Measurements from ENCODE around the gene RIC8B.

The RIC8B gene

DNA sequence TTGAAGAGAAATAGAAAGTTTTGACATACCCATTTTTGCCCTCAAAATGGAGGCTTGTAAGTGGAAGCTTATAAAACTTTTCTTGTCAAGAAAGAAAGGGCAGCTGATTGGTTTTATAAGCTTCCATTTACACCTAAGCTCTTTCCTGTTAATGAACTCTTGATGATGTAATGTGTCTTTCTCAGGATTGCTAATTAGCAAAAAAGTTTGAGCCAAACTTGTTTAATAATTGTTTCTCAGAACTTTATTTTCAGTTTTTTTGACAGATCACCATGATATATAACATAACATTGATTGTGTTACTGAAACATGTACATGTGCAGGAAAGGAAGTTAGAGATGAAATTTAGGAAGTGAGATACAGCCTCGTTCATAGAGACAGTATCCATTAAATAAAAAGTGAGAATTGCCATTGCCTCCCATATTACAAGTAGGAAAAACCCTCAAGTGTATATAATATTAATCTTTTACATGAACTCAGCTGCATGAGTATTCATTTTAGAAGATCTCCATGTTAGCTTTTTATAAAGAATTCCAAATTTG lies 26.8 kb downstream of the RIC8B start:
- H3K4me3 ChIP-seq (ENCODE audit: insufficient read depth, low read depth, low read length) = no peak overlapping the region
- H3K9me3 ChIP-seq (ENCODE audit: control insufficient read depth, low read length) = no peaks in the 10 kb centered on the region
- no peaks in the 10 kb centered on the region for H3K4me1 ChIP-seq (ENCODE audit: control insufficient read depth, insufficient read depth, low read length)
- peaks cover 6% of the 10 kb centered on the region for H3K36me3 ChIP-seq (ENCODE audit: control insufficient read depth, insufficient read depth, low read length)
- H3K27me3 ChIP-seq (ENCODE audit: control insufficient read depth, insufficient read depth, low read length, poor library complexity, severe bottlenecking) = no peaks in the 10 kb centered on the region
- no peak overlapping the region for H3K27ac ChIP-seq (ENCODE audit: insufficient read depth, low read depth, low read length, poor library complexity, severe bottlenecking)
- WGBS, 2 experiments = no CpG with 5 or more reads among the region's 1 CpG

DNA sequence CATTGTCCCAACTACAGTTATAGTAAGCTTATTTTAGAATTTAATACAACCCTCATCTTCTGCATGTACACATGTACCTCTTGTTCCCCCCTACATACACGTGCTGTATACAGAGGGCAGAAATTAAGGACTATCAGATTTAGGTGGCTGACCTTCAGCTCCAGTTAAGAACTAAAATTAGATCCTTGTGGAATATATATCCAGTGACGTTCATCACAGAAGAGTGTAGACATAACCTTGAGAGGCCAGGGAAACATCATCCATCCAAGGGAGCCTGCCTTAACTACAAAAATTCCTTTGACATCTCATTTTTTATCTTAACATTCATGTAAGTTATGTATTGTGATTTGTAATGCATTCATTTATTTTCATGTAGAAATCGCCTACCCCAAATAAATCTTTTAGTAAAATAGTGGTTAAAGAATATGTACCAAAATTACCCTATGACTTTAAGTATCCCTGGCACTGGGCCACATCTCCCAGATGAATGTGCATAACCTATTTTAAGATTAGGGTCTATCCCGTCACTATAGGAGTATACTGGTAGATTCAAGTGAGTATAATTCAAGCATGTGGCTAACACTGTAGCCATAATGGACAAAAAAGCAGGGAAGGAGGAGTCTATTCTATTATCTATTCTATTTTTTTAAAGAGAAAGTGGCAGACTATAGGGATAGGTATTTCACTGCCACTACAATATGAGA lies 27.5 kb downstream of the RIC8B start:
- no peak overlapping the region for H3K4me3 ChIP-seq (ENCODE audit: insufficient read depth, low read depth, low read length)
- H3K27me3 ChIP-seq (ENCODE audit: control insufficient read depth, insufficient read depth, low read length, poor library complexity, severe bottlenecking) = no peaks in the 10 kb centered on the region
- no peaks in the 10 kb centered on the region for H3K9me3 ChIP-seq (ENCODE audit: control insufficient read depth, low read length)
- no peak overlapping the region for H3K27ac ChIP-seq (ENCODE audit: insufficient read depth, low read depth, low read length, poor library complexity, severe bottlenecking)
- no peaks in the 10 kb centered on the region for H3K4me1 ChIP-seq (ENCODE audit: control insufficient read depth, insufficient read depth, low read length)
- peaks cover 6% of the 10 kb centered on the region for H3K36me3 ChIP-seq (ENCODE audit: control insufficient read depth, insufficient read depth, low read length)
- 87 to 93% methylated on average over 3 of the region's 4 CpGs for WGBS, 2 experiments

DNA sequence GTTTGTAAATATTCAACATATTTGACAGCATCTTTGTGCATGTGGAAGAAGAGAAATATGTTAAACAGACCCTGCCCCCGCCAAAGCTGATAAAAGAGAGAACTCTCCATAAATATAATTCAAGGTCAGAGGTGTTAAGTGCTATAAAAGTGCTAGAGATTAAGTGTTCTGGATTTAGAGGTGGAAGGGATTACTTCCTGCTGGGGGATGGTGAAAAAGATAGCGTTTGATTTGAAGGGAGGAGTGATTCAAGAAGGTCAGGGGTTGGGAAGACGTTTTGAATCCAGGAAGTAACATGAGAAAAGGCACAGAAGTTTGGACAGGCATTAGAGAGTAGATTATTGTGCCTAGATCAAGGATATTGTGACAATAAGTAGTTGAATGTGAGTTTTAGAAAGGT lies 30.2 kb downstream of the RIC8B start:
- Histone ChIP-seq H3K4me1 (ENCODE audit: control insufficient read depth, insufficient read depth, low read length) (no peaks in the 10 kb centered on the region), H3K27me3 (ENCODE audit: control insufficient read depth, insufficient read depth, low read length, poor library complexity, severe bottlenecking) (no peaks in the 10 kb centered on the region), H3K36me3 (ENCODE audit: control insufficient read depth, insufficient read depth, low read length) (peaks cover 6% of the 10 kb centered on the region), H3K9me3 (ENCODE audit: control insufficient read depth, low read length) (no peaks in the 10 kb centered on the region), H3K27ac (ENCODE audit: insufficient read depth, low read depth, low read length, poor library complexity, severe bottlenecking) (no peak overlapping the region), H3K4me3 (ENCODE audit: insufficient read depth, low read depth, low read length) (no peak overlapping the region)
- WGBS, 2 experiments = 86 to 87% methylated on average over 2 to 3 of the region's 3 CpGs

DNA sequence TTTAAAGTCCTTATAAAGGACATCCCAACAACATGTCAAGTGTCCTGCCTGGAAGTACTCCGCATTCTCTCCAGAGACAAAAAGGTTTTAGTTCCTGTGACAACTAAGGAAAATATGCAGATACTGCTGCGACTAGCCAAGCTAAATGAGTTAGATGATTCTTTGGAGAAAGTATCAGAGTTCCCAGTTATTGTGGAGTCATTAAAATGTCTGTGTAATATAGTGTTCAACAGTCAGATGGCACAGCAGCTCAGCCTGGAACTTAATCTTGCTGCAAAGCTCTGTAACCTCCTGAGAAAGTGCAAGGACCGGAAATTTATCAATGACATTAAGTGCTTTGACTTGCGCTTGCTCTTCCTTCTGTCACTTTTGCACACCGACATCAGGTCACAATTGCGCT lies 40.2 kb downstream of the RIC8B start:
- no peak overlapping the region for H3K4me3 ChIP-seq (ENCODE audit: insufficient read depth, low read depth, low read length)
- H3K36me3 ChIP-seq (ENCODE audit: control insufficient read depth, insufficient read depth, low read length) = peaks cover 18% of the 10 kb centered on the region
- H3K27ac ChIP-seq (ENCODE audit: insufficient read depth, low read depth, low read length, poor library complexity, severe bottlenecking) = no peak overlapping the region
- no peaks in the 10 kb centered on the region for H3K4me1 ChIP-seq (ENCODE audit: control insufficient read depth, insufficient read depth, low read length)
- 95 to 98% methylated on average over 6 of the region's 6 CpGs for WGBS, 2 experiments
- no peaks in the 10 kb centered on the region for H3K27me3 ChIP-seq (ENCODE audit: control insufficient read depth, insufficient read depth, low read length, poor library complexity, severe bottlenecking)
- no peaks in the 10 kb centered on the region for H3K9me3 ChIP-seq (ENCODE audit: control insufficient read depth, low read length)

DNA sequence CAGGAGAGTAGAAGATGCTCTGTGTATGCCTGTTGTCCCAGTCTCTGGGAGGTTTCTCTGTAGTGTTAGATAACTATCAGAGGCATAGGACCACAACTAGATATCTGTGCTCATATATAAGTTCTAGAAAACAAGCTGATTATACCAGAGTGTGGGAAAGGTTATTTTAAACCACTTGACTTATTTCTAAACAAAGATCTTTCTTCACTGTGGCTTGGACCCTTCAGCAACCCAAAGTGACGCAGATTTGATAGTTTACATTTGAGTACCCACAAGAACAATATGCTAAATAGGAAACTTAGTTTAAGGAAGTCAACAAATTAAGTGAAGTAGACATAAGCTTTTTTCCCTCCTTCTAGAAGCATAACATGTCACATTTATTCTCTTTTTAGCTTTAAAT lies 41.3 kb downstream of the RIC8B start:
- Histone ChIP-seq H3K36me3 (ENCODE audit: control insufficient read depth, insufficient read depth, low read length) (peaks cover 21% of the 10 kb centered on the region), H3K27ac (ENCODE audit: insufficient read depth, low read depth, low read length, poor library complexity, severe bottlenecking) (no peak overlapping the region), H3K27me3 (ENCODE audit: control insufficient read depth, insufficient read depth, low read length, poor library complexity, severe bottlenecking) (no peaks in the 10 kb centered on the region), H3K9me3 (ENCODE audit: control insufficient read depth, low read length) (no peaks in the 10 kb centered on the region), H3K4me3 (ENCODE audit: insufficient read depth, low read depth, low read length) (no peak overlapping the region), H3K4me1 (ENCODE audit: control insufficient read depth, insufficient read depth, low read length) (no peaks in the 10 kb centered on the region)
- 100% methylated on average over 1 of the region's 1 CpG for WGBS, 2 experiments

DNA sequence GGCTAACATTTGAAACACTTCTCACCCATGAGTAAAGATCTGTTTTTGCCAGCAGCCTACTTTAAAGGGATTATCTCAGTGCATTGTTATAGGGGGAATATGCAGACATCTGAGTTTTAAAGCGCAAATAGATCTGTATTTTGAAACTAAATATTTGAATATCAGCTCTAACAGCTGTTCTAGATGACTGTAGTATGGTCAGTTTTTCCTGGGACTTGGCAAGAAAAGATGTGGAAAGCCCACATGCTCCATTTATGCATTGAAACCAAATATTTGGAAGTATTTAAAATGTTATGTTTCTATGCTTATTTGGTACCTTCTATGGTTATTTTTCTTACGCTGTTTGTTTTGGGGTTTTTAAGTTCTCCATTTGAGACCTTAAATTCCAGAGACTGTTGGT lies 41.7 kb downstream of the RIC8B start:
- Histone ChIP-seq H3K36me3 (ENCODE audit: control insufficient read depth, insufficient read depth, low read length) (peaks cover 23% of the 10 kb centered on the region), H3K27ac (ENCODE audit: insufficient read depth, low read depth, low read length, poor library complexity, severe bottlenecking) (no peak overlapping the region), H3K9me3 (ENCODE audit: control insufficient read depth, low read length) (no peaks in the 10 kb centered on the region), H3K27me3 (ENCODE audit: control insufficient read depth, insufficient read depth, low read length, poor library complexity, severe bottlenecking) (no peaks in the 10 kb centered on the region), H3K4me3 (ENCODE audit: insufficient read depth, low read depth, low read length) (no peak overlapping the region), H3K4me1 (ENCODE audit: control insufficient read depth, insufficient read depth, low read length) (no peaks in the 10 kb centered on the region)
- 94 to 100% methylated on average over 2 of the region's 2 CpGs for WGBS, 2 experiments

DNA sequence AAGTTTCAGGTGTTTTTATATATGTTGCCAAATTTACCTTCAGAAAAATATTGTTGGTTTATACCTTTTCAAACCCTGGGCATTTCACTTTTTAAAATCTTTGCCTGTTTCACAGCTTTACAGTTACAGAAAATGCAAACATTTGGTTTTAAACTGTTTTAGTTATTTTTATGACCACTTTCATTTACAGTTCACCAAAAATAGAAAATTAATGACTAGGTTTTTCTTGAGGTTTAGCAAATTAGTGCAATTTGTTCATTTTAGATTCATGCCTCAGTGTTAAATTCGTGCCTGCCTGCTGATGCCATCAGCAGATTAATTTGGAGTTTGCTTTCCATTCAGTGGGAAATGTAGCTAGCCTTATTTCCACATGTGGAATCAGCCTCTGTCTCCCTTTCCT lies 45.5 kb downstream of the RIC8B start:
- Histone ChIP-seq H3K4me1 (ENCODE audit: control insufficient read depth, insufficient read depth, low read length) (no peaks in the 10 kb centered on the region), H3K27ac (ENCODE audit: insufficient read depth, low read depth, low read length, poor library complexity, severe bottlenecking) (no peak overlapping the region), H3K4me3 (ENCODE audit: insufficient read depth, low read depth, low read length) (no peak overlapping the region), H3K27me3 (ENCODE audit: control insufficient read depth, insufficient read depth, low read length, poor library complexity, severe bottlenecking) (no peaks in the 10 kb centered on the region), H3K9me3 (ENCODE audit: control insufficient read depth, low read length) (no peaks in the 10 kb centered on the region), H3K36me3 (ENCODE audit: control insufficient read depth, insufficient read depth, low read length) (peaks cover 18% of the 10 kb centered on the region)
- 95 to 98% methylated on average over 1 of the region's 1 CpG for WGBS, 2 experiments

DNA sequence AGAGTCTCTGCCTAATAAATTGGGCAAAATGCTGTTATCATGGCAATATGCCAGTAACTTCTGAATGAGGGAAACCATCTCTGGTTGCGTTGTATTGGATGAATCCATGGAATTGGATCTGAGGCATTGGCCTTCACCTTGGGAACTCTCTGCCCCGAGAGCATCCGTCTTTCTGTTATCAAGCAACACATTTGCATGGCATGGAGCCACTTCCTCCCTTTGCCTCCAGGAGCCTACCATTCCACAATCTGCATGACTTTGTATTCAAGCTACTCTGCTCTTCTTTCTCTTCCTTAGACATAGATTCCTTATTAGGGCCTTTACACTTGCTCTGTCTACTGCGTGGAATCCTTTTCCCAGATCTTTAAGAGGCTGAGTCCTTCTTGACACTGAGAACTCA lies 57.2 kb downstream of the RIC8B start:
- Histone ChIP-seq H3K27me3 (ENCODE audit: control insufficient read depth, insufficient read depth, low read length, poor library complexity, severe bottlenecking) (no peaks in the 10 kb centered on the region), H3K36me3 (ENCODE audit: control insufficient read depth, insufficient read depth, low read length) (peaks cover 6% of the 10 kb centered on the region), H3K27ac (ENCODE audit: insufficient read depth, low read depth, low read length, poor library complexity, severe bottlenecking) (no peak overlapping the region), H3K4me1 (ENCODE audit: control insufficient read depth, insufficient read depth, low read length) (no peaks in the 10 kb centered on the region), H3K4me3 (ENCODE audit: insufficient read depth, low read depth, low read length) (no peak overlapping the region), H3K9me3 (ENCODE audit: control insufficient read depth, low read length) (no peaks in the 10 kb centered on the region)
- WGBS, 2 experiments = 92 to 93% methylated on average over 4 of the region's 4 CpGs

DNA sequence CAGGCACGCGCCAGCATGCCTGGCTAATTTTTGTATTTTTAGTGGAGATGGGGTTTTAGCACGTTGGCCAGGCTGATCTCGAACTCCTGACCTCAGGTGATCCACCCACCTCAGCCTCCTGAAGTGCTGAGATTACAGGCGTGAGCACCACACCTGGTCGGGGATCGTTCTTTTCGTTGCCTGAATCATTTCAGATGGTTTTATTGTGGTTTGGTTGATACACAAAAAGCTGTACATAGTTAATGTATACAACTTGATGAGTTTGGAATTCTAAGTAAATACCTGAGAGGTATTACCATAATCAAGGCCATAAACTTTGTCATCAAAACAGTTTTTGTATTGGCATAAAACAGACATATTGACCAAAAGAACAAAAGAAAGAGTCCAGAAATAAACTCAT lies 63.3 kb downstream of the RIC8B start:
- H3K27me3 ChIP-seq (ENCODE audit: control insufficient read depth, insufficient read depth, low read length, poor library complexity, severe bottlenecking) = no peaks in the 10 kb centered on the region
- no peaks in the 10 kb centered on the region for H3K9me3 ChIP-seq (ENCODE audit: control insufficient read depth, low read length)
- H3K4me1 ChIP-seq (ENCODE audit: control insufficient read depth, insufficient read depth, low read length) = peaks cover 18% of the 10 kb centered on the region
- no peak overlapping the region for H3K4me3 ChIP-seq (ENCODE audit: insufficient read depth, low read depth, low read length)
- 89 to 94% methylated on average over 8 of the region's 8 CpGs for WGBS, 2 experiments
- peaks cover 7% of the 10 kb centered on the region for H3K36me3 ChIP-seq (ENCODE audit: control insufficient read depth, insufficient read depth, low read length)
- H3K27ac ChIP-seq (ENCODE audit: insufficient read depth, low read depth, low read length, poor library complexity, severe bottlenecking) = no peak overlapping the region

DNA sequence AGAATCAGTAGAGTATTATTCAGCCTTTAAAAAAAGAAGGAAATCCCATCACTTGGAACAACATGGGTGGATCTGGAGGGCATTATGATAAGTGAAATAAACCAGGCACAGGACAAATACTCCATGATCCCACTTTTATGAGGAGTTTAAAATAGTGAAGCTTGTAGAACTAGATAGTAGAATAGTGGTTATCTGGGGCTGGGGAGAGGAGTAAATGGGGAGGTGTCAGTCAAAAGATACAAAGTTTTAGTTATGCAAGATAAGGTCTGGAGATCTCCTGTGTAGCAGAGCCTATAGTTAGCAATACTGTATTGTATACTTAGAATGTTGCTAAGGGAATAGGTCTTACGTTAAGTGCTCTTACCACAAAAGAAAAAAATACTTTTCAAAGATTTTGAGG lies 64.9 kb downstream of the RIC8B start:
- Histone ChIP-seq H3K4me3 (ENCODE audit: insufficient read depth, low read depth, low read length) (no peak overlapping the region), H3K27ac (ENCODE audit: insufficient read depth, low read depth, low read length, poor library complexity, severe bottlenecking) (peak overlapping the region; percentile 42), H3K27me3 (ENCODE audit: control insufficient read depth, insufficient read depth, low read length, poor library complexity, severe bottlenecking) (no peaks in the 10 kb centered on the region), H3K36me3 (ENCODE audit: control insufficient read depth, insufficient read depth, low read length) (peaks cover 17% of the 10 kb centered on the region), H3K4me1 (ENCODE audit: control insufficient read depth, insufficient read depth, low read length) (peaks cover 18% of the 10 kb centered on the region), H3K9me3 (ENCODE audit: control insufficient read depth, low read length) (no peaks in the 10 kb centered on the region)
- WGBS, 2 experiments = 80% methylated on average over 1 of the region's 1 CpG; no CpG with 5 or more reads in 1 of the 2 experiments

Data from ectodermal cell (in vitro differentiated cells).